Common myeloid progenitor, CD34-positive (primary cell): Measurements from ENCODE around the gene BEND6.
"Not testable (repeated sequence)": the region's sequence is repeated elsewhere in the genome, so short reads cannot be mapped to it uniquely, and the experiment has no call there.

Experiments
- CTCF ChIA-PET: fragments of 350-600 bp; sonication (Branson Sonifier 250); formaldehyde crosslinking; loops from one replicate; lab custom pipeline; 2021; ENCODE audit warnings: antibody characterized with exemption; lab: Charles Lee
- POLR2A ChIA-PET: fragments of 350-600 bp; sonication (Branson Sonifier 250); formaldehyde crosslinking; loops from one replicate; lab custom pipeline; 2021; ENCODE audit warnings: antibody characterized with exemption; lab: Charles Lee
- DNase-seq, 3 donors: peaks; one replicate each; pipeline versions ENCODE4 v3.0.0 to v3.0.0-alpha.2; 2013
- H3K27ac ChIP-seq, 2 experiments: 1 replicate in 1 of 2; 2 replicates in 1 of 2; pipeline ENCODE4 v1.7.0; 2013; ENCODE audit warnings: inconsistent platforms in 2 of 2, low read length in 2 of 2, mild to moderate bottlenecking in 2 of 2, low read depth in 1 of 2, moderate library complexity in 1 of 2; ENCODE audit not compliant: severe bottlenecking in 2 of 2, insufficient read depth in 1 of 2, poor library complexity in 1 of 2
- H3K27me3 ChIP-seq, 5 experiments: replicated peaks in 2 of 5; 1 replicate in 3 of 5; 2 replicates in 2 of 5; pipeline versions ENCODE4 v1.6.1 to v1.7.0; 2013; ENCODE audit warnings: low read length in 4 of 5, mild to moderate bottlenecking in 2 of 5, moderate library complexity in 2 of 5, inconsistent platforms in 1 of 5; ENCODE audit not compliant: insufficient read depth in 5 of 5, control insufficient read depth in 4 of 5
- H3K36me3 ChIP-seq, 4 experiments: 1 replicate in 2 of 4; 2 replicates in 2 of 4; pipeline versions ENCODE4 v1.6.1 to v1.7.0; 2013; ENCODE audit warnings: low read length in 3 of 4, control low read depth in 1 of 4, mild to moderate bottlenecking in 1 of 4; ENCODE audit not compliant: control insufficient read depth in 4 of 4, insufficient read depth in 4 of 4
- H3K4me1 ChIP-seq, 4 experiments: 1 replicate in 3 of 4; 2 replicates in 1 of 4; pipeline versions ENCODE4 v1.6.1 to v1.7.1; 2013; ENCODE audit warnings: low read length in 3 of 4, mild to moderate bottlenecking in 3 of 4, control low read depth in 1 of 4, inconsistent platforms in 1 of 4, moderate library complexity in 1 of 4; ENCODE audit not compliant: control insufficient read depth in 4 of 4, insufficient read depth in 4 of 4; ENCODE audit errors: control extremely low read depth in 1 of 4
- H3K4me3 ChIP-seq, 7 experiments: 1 replicate in 4 of 7; 2 replicates in 3 of 7; pipeline versions ENCODE4 v1.5.1 to v1.7.0; 2013; ENCODE audit warnings: mild to moderate bottlenecking in 7 of 7, low read length in 6 of 7, moderate library complexity in 6 of 7, inconsistent platforms in 2 of 7, low read depth in 2 of 7, control low read depth in 1 of 7; ENCODE audit not compliant: insufficient read depth in 4 of 7, control insufficient read depth in 1 of 7; ENCODE audit errors: extremely low read depth in 1 of 7
- H3K9me3 ChIP-seq, 5 experiments: 1 replicate in 4 of 5; 2 replicates in 1 of 5; pipeline versions ENCODE4 v1.6.1 to v1.7.1; 2013; ENCODE audit warnings: low read length in 4 of 5, mild to moderate bottlenecking in 2 of 5, inconsistent platforms in 1 of 5, low read depth in 1 of 5, moderate library complexity in 1 of 5; ENCODE audit not compliant: control insufficient read depth in 4 of 5, insufficient read depth in 2 of 5; ENCODE audit errors: control extremely low read depth in 1 of 5
- WGBS: methylation state at CpG from one replicate; pipeline ENCODE4 v1.1.5; 2013; ENCODE audit not compliant: insufficient coverage; 5-methylcytosine and 5-hydroxymethylcytosine counted together

BEND6 gene

GRCh38 chr6:56992036-56992435 lies 37.1 kb downstream of the BEND6 start:
- ChIA-PET POLR2A (no interaction called here), CTCF (interaction anchor here (1.0 to 1.7 kb wide), 4 partner anchors 12 to 32 kb away, joined by 3 to 4 read pairs (median 3); no protein-coding TSS in a partner anchor)
- no peaks in the 10 kb centered on the region for H3K9me3 ChIP-seq
- no peak for DNase-seq
- H3K4me3 ChIP-seq, result no peak overlapping the region
- H3K27ac ChIP-seq, result no peak overlapping the region
- no peaks in the 10 kb centered on the region for H3K36me3 ChIP-seq
- H3K4me1 ChIP-seq, result no peaks in the 10 kb centered on the region
- WGBS, result 93% methylated on average over 2 of the region's 2 CpGs
- no peaks in the 10 kb centered on the region for H3K27me3 ChIP-seq

- DNase-seq, result no peak
- no peaks in the 10 kb centered on the region for H3K27me3 ChIP-seq
- no CpG with 5 or more reads among the region's 1 CpG for WGBS
- POLR2A ChIA-PET, result no interaction called here
- CTCF ChIA-PET, result interaction anchor here (1.1 to 1.7 kb wide), 3 partner anchors 12 to 28 kb away, joined by 3 to 4 read pairs (median 3); no protein-coding TSS in a partner anchor
- no peak overlapping the region for H3K4me3 ChIP-seq
- no peaks in the 10 kb centered on the region for H3K9me3 ChIP-seq
- no peaks in the 10 kb centered on the region for H3K4me1 ChIP-seq
- H3K27ac ChIP-seq, result no peak overlapping the region
- no peaks in the 10 kb centered on the region for H3K36me3 ChIP-seq
Observed at GRCh38 chr6:56992703-56993102, 37.8 kb downstream of the BEND6 start.

- peaks cover 0 to 10% (median 5%) of the 10 kb centered on the region in 5 experiments for H3K9me3 ChIP-seq
- no peaks in the 10 kb centered on the region for H3K36me3 ChIP-seq
- no peaks in the 10 kb centered on the region for H3K4me1 ChIP-seq
- CTCF ChIA-PET, result interaction anchor here (1.5 kb wide), 1 partner anchor 91 kb away, joined by 5 read pairs; no protein-coding TSS in a partner anchor
- no peak overlapping the region for H3K27ac ChIP-seq
- H3K27me3 ChIP-seq, result no peaks in the 10 kb centered on the region
- no peak overlapping the region for H3K4me3 ChIP-seq
- DNase-seq, result no peak
- 83% methylated on average over 1 of the region's 3 CpGs for WGBS
- POLR2A ChIA-PET, result no interaction called here
Observed at GRCh38 chr6:56995347-56995902, 40.5 kb downstream of the BEND6 start.

- no peak overlapping the region for H3K27ac ChIP-seq
- peak in 2 of 3 donors; percentile 7 to 31 for DNase-seq
- ChIA-PET CTCF (interaction anchor here (1.5 kb wide), 1 partner anchor 92 kb away, joined by 5 read pairs; no protein-coding TSS in a partner anchor), POLR2A (no interaction called here)
- no peaks in the 10 kb centered on the region for H3K4me1 ChIP-seq
- H3K4me3 ChIP-seq, result no peak overlapping the region
- H3K9me3 ChIP-seq, result peaks cover 0 to 10% (median 5%) of the 10 kb centered on the region in 5 experiments
- H3K27me3 ChIP-seq, result no peaks in the 10 kb centered on the region
- no CpG with 5 or more reads among the region's 1 CpG for WGBS
- H3K36me3 ChIP-seq, result no peaks in the 10 kb centered on the region
Observed at GRCh38 chr6:56996401-56996800, 41.5 kb downstream of the BEND6 start.

- no peak overlapping the region for H3K4me3 ChIP-seq
- H3K36me3 ChIP-seq, result no peaks in the 10 kb centered on the region
- ChIA-PET CTCF (interaction anchor here (1.1 kb wide), 1 partner anchor 12 kb away, joined by 3 read pairs; no protein-coding TSS in a partner anchor), POLR2A (no interaction called here)
- peaks cover 0 to 10% (median 5%) of the 10 kb centered on the region in 5 experiments for H3K9me3 ChIP-seq
- H3K27me3 ChIP-seq, result no peaks in the 10 kb centered on the region
- no peak overlapping the region for H3K27ac ChIP-seq
- DNase-seq, result no peak
- H3K4me1 ChIP-seq, result no peaks in the 10 kb centered on the region
Observed at GRCh38 chr6:56999049-56999448, 44.1 kb downstream of the BEND6 start.

- H3K36me3 ChIP-seq, POLR2A ChIA-PET, DNase-seq, H3K4me3 ChIP-seq, H3K9me3 ChIP-seq, H3K27ac ChIP-seq, H3K4me1 ChIP-seq, H3K27me3 ChIP-seq: not testable (repeated sequence)
- CTCF ChIA-PET, result interaction anchor here (1.1 kb wide), 1 partner anchor 12 kb away, joined by 3 read pairs; no protein-coding TSS in a partner anchor
- WGBS, result 95% methylated on average over 16 of the region's 18 CpGs
Observed at GRCh38 chr6:56999748-57000147, 44.8 kb downstream of the BEND6 start.

- peaks cover 0 to 10% (median 5%) of the 10 kb centered on the region in 5 experiments for H3K9me3 ChIP-seq
- ChIA-PET CTCF (no interaction called here), POLR2A (no interaction called here)
- H3K27ac ChIP-seq, result no peak overlapping the region
- H3K36me3 ChIP-seq, result no peaks in the 10 kb centered on the region
- no peak overlapping the region for H3K4me3 ChIP-seq
- DNase-seq, result no peak
- no peaks in the 10 kb centered on the region for H3K27me3 ChIP-seq
- H3K4me1 ChIP-seq, result no peaks in the 10 kb centered on the region
Observed at GRCh38 chr6:57002197-57002596, 47.3 kb downstream of the BEND6 start.
